GM12878 (cell line): ENCODE measurements around the gene MTM1. TPM values are rescaled to one million over a fixed set of nuclear protein-coding genes. Genes with fewer than 3 reads are reported as not detected.

ENCODE experiments used
- ATAC-seq: fragments of 200-7000 bp; cut with Tn5 transposase; 3 replicates; pipeline ENCODE4 v1.9.1; 2020; ENCODE audit warnings: mild to moderate bottlenecking, moderate library complexity
- BruUV-seq: library from RNA; stranded (reverse); fragments of 400-500 nt; replicated peaks from 2 replicates; lab custom pipeline; 2021; lab: Mats Ljungman, UMichigan
- CTCF ChIA-PET: fragments of 300-600 bp; sonication (Branson Sonifier 250); formaldehyde crosslinking; extraction: SDS; loops from one replicate; lab custom pipeline; 2021; ENCODE audit warnings: inconsistent platforms; lab: Yijun Ruan, JAX
- POLR2A ChIA-PET: fragments of 350-600 bp; formaldehyde crosslinking; extraction: SDS; loops from one replicate; lab custom pipeline; 2021; ENCODE audit warnings: inconsistent platforms; lab: Charles Lee
- RAD21 ChIA-PET: fragments of 300-600 bp; sonication (Branson Sonifier 250); formaldehyde crosslinking; loops from one replicate; lab custom pipeline; 2023; ENCODE audit warnings: antibody characterized with exemption; ENCODE audit not compliant: unreplicated experiment; lab: Charles Lee
- SMC1A ChIA-PET: fragments of 300-600 bp; sonication (Branson Sonifier 250); formaldehyde crosslinking; loops from one replicate; lab custom pipeline; 2023; ENCODE audit not compliant: unreplicated experiment, uncharacterized antibody; lab: Charles Lee
- DNase-seq: peaks from one replicate; pipeline ENCODE4 v3.0.0-alpha.2; 2011; ENCODE audit warnings: low read depth, low spot score
- FAIRE-seq: peaks from 3 replicates; lab custom pipeline; 2011; peaks lifted over from hg19 to GRCh38; lab: Jason Lieb, UNC
- H2AFZ ChIP-seq: 2 replicates; pipeline ENCODE4 v1.6.0; 2011; ENCODE audit warnings: low read depth, low read length, control low read depth; ENCODE audit not compliant: control insufficient read depth
- H3K27ac ChIP-seq: 2 replicates; pipeline ENCODE4 v1.5.1; 2011; ENCODE audit warnings: control low read depth; ENCODE audit not compliant: control insufficient read depth, insufficient read depth
- H3K27me3 ChIP-seq, 2 experiments: replicated peaks in 1 of 2; 2 replicates each; pipeline versions ENCODE4 v1.6.0 to v1.6.1; 2011; ENCODE audit warnings: low read length in 1 of 2; ENCODE audit not compliant: control insufficient read depth in 2 of 2, insufficient read depth in 2 of 2
- H3K36me3 ChIP-seq, 2 experiments: 2 replicates each; pipeline ENCODE4 v1.5.1; 2011; ENCODE audit warnings: low read length in 1 of 2; ENCODE audit not compliant: control insufficient read depth in 2 of 2, insufficient read depth in 2 of 2
- H3K4me1 ChIP-seq: 2 replicates; pipeline ENCODE4 v1.6.1; 2011; ENCODE audit warnings: mild to moderate bottlenecking, low read length, moderate library complexity, mixed read lengths; ENCODE audit not compliant: control insufficient read depth, insufficient read depth
- H3K4me2 ChIP-seq: 2 replicates; pipeline ENCODE4 v1.6.0; 2011; ENCODE audit warnings: control low read depth; ENCODE audit not compliant: control insufficient read depth, insufficient read depth
- H3K4me3 ChIP-seq: fragments of 200-600 bp; sonication (generic); 2 replicates; pipeline ENCODE4 v1.5.1; 2016
- H3K79me2 ChIP-seq: 2 replicates; pipeline ENCODE4 v1.6.0; 2011; ENCODE audit warnings: low read length; ENCODE audit not compliant: control insufficient read depth, insufficient read depth
- H3K9ac ChIP-seq: 2 replicates; pipeline ENCODE4 v1.8.0; 2011; ENCODE audit warnings: low read length, control low read depth, mixed read lengths; ENCODE audit not compliant: control insufficient read depth, insufficient read depth
- H3K9me3 ChIP-seq: replicated peaks from 3 replicates; pipeline ENCODE4 v1.5.1; 2011; ENCODE audit warnings: mild to moderate bottlenecking, low read length; ENCODE audit not compliant: control insufficient read depth, insufficient read depth
- H4K20me1 ChIP-seq: 2 replicates; pipeline ENCODE4 v1.6.0; 2011; ENCODE audit not compliant: control insufficient read depth, insufficient read depth
- USF1 ChIP-seq: IDR thresholded peaks from 2 replicates; pipeline ENCODE4 v1.6.1; 2011; ENCODE audit warnings: borderline replicate concordance, low read depth, mild to moderate bottlenecking, moderate library complexity, mixed read lengths, low read length; ENCODE audit not compliant: insufficient read depth; ENCODE audit errors: extremely low read length
- YY1 ChIP-seq: IDR thresholded peaks from 2 replicates; pipeline ENCODE4 v1.6.1; 2011; ENCODE audit warnings: low read depth, mild to moderate bottlenecking, low read length
- WGBS: methylation state at CpG from one replicate; pipeline ENCODE4 v1.1.6; 2016; ENCODE audit warnings: low lambda C conversion rate; ENCODE audit not compliant: insufficient replicate concordance, insufficient coverage; ENCODE audit errors: missing lambda C conversion rate; 5-methylcytosine and 5-hydroxymethylcytosine counted together
- in situ Hi-C: fragments of 300-500 bp; cut with MboI; formaldehyde crosslinking; loops from 9 replicates; pipeline ENCODE4 v1.14.3; 2018; ENCODE audit warnings: mixed read lengths
- intact Hi-C: fragments of 100-400 bp; cut with micrococcal nuclease; formaldehyde crosslinking; loops from one replicate; pipeline ENCODE4 v1.14.2; 2022; ENCODE audit not compliant: unreplicated experiment
- polyA plus RNA-seq, 11 experiments: library from polyadenylated mRNA; depleted of rRNA in 4 of 11; unstranded in 6 of 11; stranded (reverse) in 5 of 11; fragments of >200 nt; fragmentation: Nextera tagmentation in 4 of 11; fragmentation: Illumina TruSeq in 1 of 11; extraction: Ambion mirVana in 4 of 11; extraction: Trizol in 1 of 11; gene quantifications; 1 replicate in 1 of 11; 2 replicates in 10 of 11; pipeline versions ENCODE4 v1.2.1 to v1.2.3, GENCODE V29; 2011 to 2016; ENCODE audit warnings: inconsistent platforms in 2 of 11, missing spikeins in 2 of 11, low read depth in 1 of 11
- total RNA-seq, 4 experiments: library from RNA; depleted of rRNA in 3 of 4; stranded (reverse); fragments of >200 nt in 3 of 4; fragmentation: Illumina TruSeq in 1 of 4; extraction: Trizol in 1 of 4; gene quantifications; 2 replicates each; pipeline versions ENCODE4 v1.2.1 to v1.2.3, GENCODE V29; 2013 to 2021

MTM1 gene
- total and polyA plus RNA-seq, 10 of the 15 experiments (the other 5 are each of a cell fraction or from before 2014, with no cell fraction given): 3.9 to 13.3 (median 8.4) TPM

GRCh38 chrX:150692296-150692695, 123.9 kb downstream of the MTM1 start:
- 7% methylated on average over 5 of the region's 5 CpGs for WGBS
- 0 out of 2 replicates have a peak, but pooled peaks have one; percentile 50 for TF ChIP-seq YY1
- no peak for TF ChIP-seq USF1
- no peaks in the 10 kb centered on the region for H3K27me3 ChIP-seq
- SMC1A ChIA-PET: interaction anchor here (0.8 to 2.6 kb wide), 6 partner anchors 9 to 752 kb away, joined by 3 to 14 read pairs (median 8); no protein-coding TSS in a partner anchor
- no peaks in the 10 kb centered on the region for H3K36me3 ChIP-seq
- intact Hi-C loops: no loop called here
- H3K4me3 ChIP-seq: peak overlapping the region; percentile 80
- DNase-seq (no peak), ATAC-seq (no peak), FAIRE-seq (no peak)
- H3K4me2 ChIP-seq: peak overlapping the region; percentile 83
- TSS peak; percentile 74 for BruUV-seq
- RAD21 ChIA-PET: interaction anchor here (0.8 to 1.4 kb wide), 5 partner anchors 8 to 28 kb away, joined by 3 to 6 read pairs (median 3); no protein-coding TSS in a partner anchor
- H3K9ac ChIP-seq: peak overlapping the region; percentile 72
- H3K9me3 ChIP-seq: no peaks in the 10 kb centered on the region; the same call in 2 of the 3 replicates
- H3K79me2 ChIP-seq: peaks cover 36% of the 10 kb centered on the region
- peak overlapping the region; percentile 77 for H3K27ac ChIP-seq
- no peaks in the 10 kb centered on the region for H4K20me1 ChIP-seq
- H3K4me1 ChIP-seq: peaks cover 13% of the 10 kb centered on the region
- CTCF ChIA-PET: interaction anchor here (0.6 to 12.8 kb wide), 7 partner anchors 8 to 752 kb away, joined by 4 to 106 read pairs (median 6); no protein-coding TSS in a partner anchor
- POLR2A ChIA-PET: interaction anchor here (0.9 to 2.3 kb wide), 3 partner anchors 19 to 752 kb away, joined by 3 to 5 read pairs (median 5); no protein-coding TSS in a partner anchor
- in situ Hi-C loops: loop anchor here (25.0 kb wide), 1 partner anchor 1180 kb away; the partner anchor contains the start of gene IDS
- H2AFZ ChIP-seq: peak overlapping the region; percentile 75
